ENCODE measurements around the gene SMC1B. TPM values are rescaled to one million over a fixed set of nuclear protein-coding genes. Genes with fewer than 3 reads are reported as not detected.
A peak's percentile ranks its signal among the peaks of the same experiment; 100 is the strongest.
"Not testable (repeated sequence)": the region's sequence is repeated elsewhere in the genome, so short reads cannot be mapped to it uniquely, and the experiment has no call there.

The SMC1B gene
- total RNA-seq, 4 donors from 2014 or later = 0.13 TPM; not detected in 3

- DNase-seq = no peak
- no peak for TF ChIP-seq POLR2A (IDR thresholded peaks at IDR 0.05)
- TF ChIP-seq CTCF (IDR thresholded peaks at IDR 0.05) = no peak
- Histone ChIP-seq H3K36me3 (no peaks in the 10 kb centered on the region), H3K27ac (peak overlapping the region in 1 of 3 donors; percentile 52), H3K9me3 (no peaks in the 10 kb centered on the region), H3K4me1 (peaks cover 0 to 6% of the 10 kb centered on the region in 2 donors), H3K4me3 (replicated peaks in 1 of 3) (no peak overlapping the region), H3K27me3 (no peaks in the 10 kb centered on the region)
- intact Hi-C loops (cut with DNase I) = no loop called here
- 88 to 92% methylated on average over 16 of the region's 16 CpGs for WGBS, 2 donors
Measured at GRCh38 chr22:45450101-45450785, 36.8 kb upstream of the SMC1B start.

DNA sequence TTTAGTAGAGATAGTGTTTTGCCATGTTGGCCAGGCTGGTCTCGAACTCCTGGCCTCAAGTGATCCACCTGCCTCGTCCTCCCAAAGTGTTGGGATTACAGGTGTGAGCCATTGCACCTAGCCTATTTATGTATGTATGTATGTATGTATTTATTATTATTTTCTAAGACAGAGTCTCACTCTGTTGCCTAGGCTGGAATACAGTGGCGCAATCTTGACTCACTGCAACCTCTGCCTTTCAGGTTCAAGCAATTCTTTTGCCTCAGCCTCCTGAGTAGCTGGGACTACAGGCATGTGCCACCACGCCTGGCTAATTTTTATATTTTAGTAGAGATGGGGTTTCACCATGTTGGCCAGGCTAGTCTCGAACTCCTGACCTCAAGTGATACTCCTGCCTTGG is 36.0 kb upstream of the SMC1B start:
- peak overlapping the region in 1 of 3 donors; percentile 2 for H3K27ac ChIP-seq
- DNase-seq; H3K4me1 ChIP-seq; H3K36me3 ChIP-seq; H3K4me3 ChIP-seq (replicated peaks in 1 of 3); H3K9me3 ChIP-seq; H3K27me3 ChIP-seq; intact Hi-C loops (cut with DNase I): not testable (repeated sequence)
- WGBS, 2 donors = 98% methylated on average over 5 of the region's 5 CpGs

DNA sequence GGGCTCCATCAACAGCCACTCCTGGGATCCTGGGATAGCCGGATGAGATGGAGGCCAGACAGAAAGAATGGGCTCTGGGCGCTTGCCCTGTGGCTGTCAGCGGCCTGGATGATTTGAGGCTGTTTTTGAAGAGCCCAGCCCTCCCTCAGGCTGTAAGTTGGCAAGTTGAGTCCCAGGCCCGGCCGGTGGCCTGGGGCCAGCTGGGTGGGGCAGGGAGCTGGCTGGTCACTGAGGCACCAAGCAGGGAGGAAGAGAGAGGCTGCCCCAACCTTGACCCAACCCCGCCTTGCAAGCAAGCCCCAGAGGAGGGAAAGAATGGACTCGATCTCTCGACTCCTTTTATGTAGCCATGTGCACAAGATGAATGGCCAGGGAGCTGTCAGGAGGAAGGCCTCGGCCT is 35.0 kb upstream of the SMC1B start:
- no peak overlapping the region for H3K27ac ChIP-seq
- H3K27me3 ChIP-seq = no peaks in the 10 kb centered on the region
- peaks cover 0 to 6% of the 10 kb centered on the region in 2 donors for H3K4me1 ChIP-seq
- H3K9me3 ChIP-seq = no peaks in the 10 kb centered on the region
- H3K4me3 ChIP-seq (replicated peaks in 1 of 3) = no peak overlapping the region
- H3K36me3 ChIP-seq = no peaks in the 10 kb centered on the region
- DNase-seq = peak in 1 of 2 donors; percentile 14
- TF ChIP-seq POLR2A (IDR thresholded peaks at IDR 0.05) = no peak
- no peak for TF ChIP-seq CTCF (IDR thresholded peaks at IDR 0.05)
- WGBS, 2 donors = 79 to 83% methylated on average over 3 to 9 of the region's 9 CpGs
- intact Hi-C loops (cut with DNase I) = no loop called here

GRCh38 chr22:45447596-45447995 is 34.2 kb upstream of the SMC1B start:
- H3K27me3 ChIP-seq; H3K27ac ChIP-seq; H3K4me1 ChIP-seq; intact Hi-C loops (cut with DNase I); H3K4me3 ChIP-seq (replicated peaks in 1 of 3); DNase-seq; H3K9me3 ChIP-seq; H3K36me3 ChIP-seq: not testable (repeated sequence)
- 88 to 100% methylated on average over 4 of the region's 4 CpGs for WGBS, 2 donors

GRCh38 chr22:45446216-45446615 is 32.8 kb upstream of the SMC1B start:
- no peak overlapping the region for H3K27ac ChIP-seq
- no peak for TF ChIP-seq CTCF (IDR thresholded peaks at IDR 0.05)
- no peak for TF ChIP-seq POLR2A (IDR thresholded peaks at IDR 0.05)
- no peaks in the 10 kb centered on the region for H3K36me3 ChIP-seq
- DNase-seq = no peak
- no peaks in the 10 kb centered on the region for H3K27me3 ChIP-seq
- 87 to 89% methylated on average over 5 of the region's 5 CpGs for WGBS, 2 donors
- intact Hi-C loops (cut with DNase I) = no loop called here
- H3K4me3 ChIP-seq (replicated peaks in 1 of 3) = no peak overlapping the region
- H3K4me1 ChIP-seq = peaks cover 0 to 7% of the 10 kb centered on the region in 2 donors
- H3K9me3 ChIP-seq = no peaks in the 10 kb centered on the region

DNA sequence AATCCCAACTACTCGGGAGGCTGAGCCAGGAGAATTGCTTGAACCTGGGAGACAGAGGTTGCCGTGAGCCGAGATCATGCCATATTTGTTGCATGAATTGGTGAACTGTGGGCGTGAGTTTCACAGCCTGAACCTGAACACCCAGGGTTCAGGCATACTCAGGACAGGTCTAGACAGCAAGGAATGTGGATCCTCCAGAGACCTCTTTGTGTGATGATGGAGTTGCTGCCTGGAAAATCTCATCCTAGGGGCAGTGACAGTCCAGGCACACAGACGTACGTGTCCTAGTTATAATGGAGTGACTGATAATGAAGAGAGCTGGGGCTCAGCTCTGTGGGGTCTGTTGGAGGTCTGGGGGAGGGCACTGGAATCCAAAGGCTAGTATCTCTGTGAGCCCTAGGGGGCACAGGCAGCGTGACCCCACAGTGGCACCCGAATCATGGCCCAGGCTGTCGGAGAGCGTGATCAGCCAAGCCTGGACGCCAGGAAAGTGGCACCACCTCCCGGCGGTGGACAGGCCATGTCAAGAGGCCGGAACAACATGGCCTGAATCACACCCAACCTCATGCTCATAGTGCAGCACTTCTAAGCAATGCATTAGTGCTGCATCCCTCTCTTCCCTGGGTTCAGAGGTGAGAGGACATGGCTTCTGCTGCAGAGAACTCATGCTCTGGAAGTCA is 31.8 kb upstream of the SMC1B start:
- intact Hi-C loops (cut with DNase I) = no loop called here
- no peak for DNase-seq
- Histone ChIP-seq H3K36me3 (no peaks in the 10 kb centered on the region), H3K9me3 (no peaks in the 10 kb centered on the region), H3K27ac (no peak overlapping the region), H3K27me3 (no peaks in the 10 kb centered on the region), H3K4me3 (replicated peaks in 1 of 3) (no peak overlapping the region), H3K4me1 (peaks cover 0 to 8% of the 10 kb centered on the region in 2 donors)
- TF ChIP-seq POLR2A (IDR thresholded peaks at IDR 0.05) (no peak), CTCF (IDR thresholded peaks at IDR 0.05) (no peak)
- WGBS, 2 donors = 86 to 90% methylated on average over 11 to 14 of the region's 14 CpGs

All from thyroid gland (tissue), 4 donors.